ENCODE results near the gene DGKG. TPM values are rescaled to one million over a fixed set of nuclear protein-coding genes. Genes with fewer than 3 reads are reported as not detected.

Gene DGKG
- total and polyA plus RNA-seq, 8 donors, result 4.2 to 7.6 (median 5.5) TPM

- intact Hi-C loops (cut with DNase I), result no loop called here
- ATAC-seq, result no peak
- no peak overlapping the region for H3K27ac ChIP-seq
Observed at GRCh38 chr3:186221760-186222378, 140.2 kb downstream of the DGKG start.

GRCh38 chr3:186220911-186221645, 141.0 kb downstream of the DGKG start:
- intact Hi-C loops (cut with DNase I), result no loop called here
- ATAC-seq, result peak; percentile 18

More at GRCh38 chr3:186221760-186222378, 140.2 kb downstream of the DGKG start:
- TF ChIP-seq, protein P1, sequence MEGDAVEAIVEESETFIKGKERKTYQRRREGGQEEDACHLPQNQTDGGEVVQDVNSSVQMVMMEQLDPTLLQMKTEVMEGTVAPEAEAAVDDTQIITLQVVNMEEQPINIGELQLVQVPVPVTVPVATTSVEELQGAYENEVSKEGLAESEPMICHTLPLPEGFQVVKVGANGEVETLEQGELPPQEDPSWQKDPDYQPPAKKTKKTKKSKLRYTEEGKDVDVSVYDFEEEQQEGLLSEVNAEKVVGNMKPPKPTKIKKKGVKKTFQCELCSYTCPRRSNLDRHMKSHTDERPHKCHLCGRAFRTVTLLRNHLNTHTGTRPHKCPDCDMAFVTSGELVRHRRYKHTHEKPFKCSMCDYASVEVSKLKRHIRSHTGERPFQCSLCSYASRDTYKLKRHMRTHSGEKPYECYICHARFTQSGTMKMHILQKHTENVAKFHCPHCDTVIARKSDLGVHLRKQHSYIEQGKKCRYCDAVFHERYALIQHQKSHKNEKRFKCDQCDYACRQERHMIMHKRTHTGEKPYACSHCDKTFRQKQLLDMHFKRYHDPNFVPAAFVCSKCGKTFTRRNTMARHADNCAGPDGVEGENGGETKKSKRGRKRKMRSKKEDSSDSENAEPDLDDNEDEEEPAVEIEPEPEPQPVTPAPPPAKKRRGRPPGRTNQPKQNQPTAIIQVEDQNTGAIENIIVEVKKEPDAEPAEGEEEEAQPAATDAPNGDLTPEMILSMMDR (IDR thresholded peaks at IDR 0.05), result no peak
- Histone ChIP-seq H3K4me3 (no peak overlapping the region), H3K9me3 (no peaks in the 10 kb centered on the region), H3K27me3 (no peaks in the 10 kb centered on the region), H3K36me3 (no peaks in the 10 kb centered on the region), H3K4me1 (no peaks in the 10 kb centered on the region)
- DNase-seq, result no peak

DNA sequence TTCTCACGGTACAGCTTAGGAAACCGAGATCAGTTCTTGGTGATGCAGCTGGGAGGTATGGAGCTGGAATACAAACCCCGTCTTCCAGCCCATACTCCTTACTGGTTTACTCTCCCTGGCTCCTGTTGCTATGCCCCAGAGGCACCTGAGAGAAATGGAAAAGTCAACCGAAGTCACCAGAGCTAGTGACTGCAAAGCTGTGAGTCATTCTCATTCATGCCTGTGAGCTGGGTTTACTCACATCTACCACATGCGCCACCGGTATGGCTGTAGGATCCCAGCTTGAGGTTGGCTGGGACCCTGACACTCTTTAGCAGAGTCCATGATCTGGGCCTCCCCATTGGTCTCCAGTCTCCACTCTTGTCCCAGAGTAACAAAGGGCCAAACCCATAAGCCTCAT, 141.7 kb downstream of the DGKG start:
- Histone ChIP-seq H3K9me3 (no peaks in the 10 kb centered on the region), H3K27ac (no peak overlapping the region), H3K4me3 (no peak overlapping the region), H3K36me3 (no peaks in the 10 kb centered on the region), H3K27me3 (no peaks in the 10 kb centered on the region), H3K4me1 (no peaks in the 10 kb centered on the region)
- intact Hi-C loops (cut with DNase I), result no loop called here
- no peak for ATAC-seq
- DNase-seq, result no peak
- TF ChIP-seq, protein P1 (IDR thresholded peaks at IDR 0.05), result no peak

More at GRCh38 chr3:186220911-186221645, 141.0 kb downstream of the DGKG start:
- TF ChIP-seq, protein P1 (IDR thresholded peaks at IDR 0.05), result no peak
- H3K36me3 ChIP-seq, result no peaks in the 10 kb centered on the region
- no peaks in the 10 kb centered on the region for H3K4me1 ChIP-seq
- DNase-seq, result no peak
- H3K4me3 ChIP-seq, result no peak overlapping the region
- no peaks in the 10 kb centered on the region for H3K9me3 ChIP-seq
- H3K27me3 ChIP-seq, result no peaks in the 10 kb centered on the region
- H3K27ac ChIP-seq, result no peak overlapping the region

DNA sequence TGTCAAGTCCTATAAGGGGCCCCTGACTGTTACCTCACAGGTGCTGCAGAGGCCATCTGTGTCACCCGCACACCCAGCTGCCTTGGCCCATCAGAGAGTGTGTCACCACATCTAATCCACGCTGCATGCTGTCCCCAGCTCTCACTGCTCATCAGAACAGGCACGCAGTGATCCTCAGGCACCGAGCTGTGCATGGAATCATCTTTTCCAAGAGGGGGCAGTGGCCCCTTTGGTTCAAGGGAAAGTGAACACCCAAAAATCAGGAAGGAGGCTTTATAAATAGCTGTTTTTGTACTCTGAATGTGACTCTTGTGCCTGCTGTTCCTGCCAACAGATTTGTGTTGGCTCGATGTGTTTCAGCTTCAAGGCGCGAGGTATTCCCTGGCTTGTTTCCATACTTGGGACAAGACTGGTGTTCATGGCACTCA, 142.8 kb downstream of the DGKG start:
- intact Hi-C loops (cut with DNase I), result no loop called here
- TF ChIP-seq, protein P1 (IDR thresholded peaks at IDR 0.05), result no peak

GRCh38 chr3:186218421-186218820, 143.6 kb downstream of the DGKG start:
- H3K27me3 ChIP-seq, result no peaks in the 10 kb centered on the region
- no peak overlapping the region for H3K4me3 ChIP-seq
- H3K27ac ChIP-seq, result no peak overlapping the region
- no peaks in the 10 kb centered on the region for H3K9me3 ChIP-seq
- H3K36me3 ChIP-seq, result no peaks in the 10 kb centered on the region
- DNase-seq, result no peak
- no peak for ATAC-seq
- H3K4me1 ChIP-seq, result no peaks in the 10 kb centered on the region
- intact Hi-C loops (cut with DNase I), result no loop called here
- TF ChIP-seq, protein P1 (IDR thresholded peaks at IDR 0.05), result no peak

More for the DNA sequence above, 142.8 kb downstream of the DGKG start:
- ATAC-seq, result no peak
- H3K9me3 ChIP-seq, result no peaks in the 10 kb centered on the region
- no peaks in the 10 kb centered on the region for H3K27me3 ChIP-seq
- no peaks in the 10 kb centered on the region for H3K36me3 ChIP-seq
- DNase-seq, result no peak
- H3K4me1 ChIP-seq, result no peaks in the 10 kb centered on the region
- no peak overlapping the region for H3K27ac ChIP-seq
- no peak overlapping the region for H3K4me3 ChIP-seq

Data from left lung (tissue), 10 donors.